CD4-positive, CD25-positive, alpha-beta regulatory T cell (primary cell): Measurements from ENCODE around the gene SH3BP5. TPM values are rescaled to one million over a fixed set of nuclear protein-coding genes. Genes with fewer than 3 reads are reported as not detected.

Source experiments
- ATAC-seq, 2 donors: fragments of 150-1000 bp; cut with Tn5 transposase; one replicate each; pipeline ENCODE4 v1.10.0; 2021; ENCODE audit warnings: low read depth in 2 of 2, moderate number of reproducible peaks in 2 of 2, moderate library complexity in 1 of 2
- DNase-seq, 3 donors: peaks; one replicate each; pipeline versions ENCODE4 v3.0.0 to v3.0.0-alpha.2; 2012 to 2022; ENCODE audit warnings: mixed read lengths in 1 of 3
- H3K27ac ChIP-seq: one replicate; pipeline ENCODE4 v1.7.0; 2013; ENCODE audit warnings: mild to moderate bottlenecking, low read length; ENCODE audit not compliant: insufficient read depth, poor library complexity, severe bottlenecking
- H3K27me3 ChIP-seq: one replicate; pipeline ENCODE4 v1.7.0; 2013; ENCODE audit warnings: low read length; ENCODE audit not compliant: control insufficient read depth, insufficient read depth
- H3K36me3 ChIP-seq: one replicate; pipeline ENCODE4 v1.7.0; 2013; ENCODE audit warnings: mild to moderate bottlenecking, low read length, moderate library complexity; ENCODE audit not compliant: control insufficient read depth, insufficient read depth
- H3K4me1 ChIP-seq: 2 replicates; pipeline ENCODE4 v1.7.0; 2013; ENCODE audit warnings: mild to moderate bottlenecking, low read length; ENCODE audit not compliant: insufficient read depth, control insufficient read depth, poor library complexity, severe bottlenecking
- H3K4me3 ChIP-seq: one replicate; pipeline ENCODE4 v1.7.0; 2013; ENCODE audit warnings: low read depth, mild to moderate bottlenecking, low read length, moderate library complexity
- H3K9me3 ChIP-seq, 2 experiments: 1 replicate in 1 of 2; 2 replicates in 1 of 2; pipeline ENCODE4 v1.7.0; 2013; ENCODE audit warnings: low read length in 2 of 2, mild to moderate bottlenecking in 1 of 2, moderate library complexity in 1 of 2; ENCODE audit not compliant: control insufficient read depth in 2 of 2
- H3K27ac Mint-ChIP-seq, 3 donors: one replicate each; pipeline ENCODE4 v1.8.0; 2020 to 2022; ENCODE audit warnings: mild to moderate bottlenecking in 3 of 3, mixed read lengths in 3 of 3, moderate library complexity in 2 of 3
- H3K27me3 Mint-ChIP-seq: one replicate; pipeline ENCODE4 v1.8.0; 2022; ENCODE audit warnings: mild to moderate bottlenecking, mixed read lengths
- H3K36me3 Mint-ChIP-seq: one replicate; pipeline ENCODE4 v1.8.0; 2020; ENCODE audit warnings: mixed read lengths
- H3K4me1 Mint-ChIP-seq, 4 donors: one replicate each; pipeline ENCODE4 v1.8.0; 2020 to 2022; ENCODE audit warnings: mixed read lengths in 4 of 4, mild to moderate bottlenecking in 1 of 4
- H3K4me3 Mint-ChIP-seq, 4 donors: one replicate each; pipeline ENCODE4 v1.8.0; 2020 to 2022; ENCODE audit warnings: mild to moderate bottlenecking in 4 of 4, mixed read lengths in 4 of 4, moderate library complexity in 3 of 4
- H3K9me3 Mint-ChIP-seq, 7 donors: one replicate each; pipeline ENCODE4 v1.8.0; 2020 to 2022; ENCODE audit warnings: mixed read lengths in 7 of 7, mild to moderate bottlenecking in 3 of 7, moderate library complexity in 2 of 7
- polyA plus RNA-seq, 4 donors: library from polyadenylated mRNA; unstranded; fragments of 300-500 nt; fragmentation: Illumina TruSeq; gene quantifications; one replicate each; pipeline ENCODE4 v1.2.3, GENCODE V29; 2021
- total RNA-seq: library from RNA; stranded (reverse); gene quantifications from one replicate; pipeline ENCODE4 v1.2.3, GENCODE V29; 2022

Gene SH3BP5
- total and polyA plus RNA-seq, 5 donors from 2014 or later, result 24.7 to 68.6 (median 32.8) TPM

- peaks cover 0 to 8% (median 0%) of the 10 kb centered on the region in 7 donors for H3K9me3 Mint-ChIP-seq
These were observed 6.6 kb upstream of the SH3BP5 start for GRCh38 chr3:15339001-15339400.

GRCh38 chr3:15337963-15338362 lies 5.6 kb upstream of the SH3BP5 start:
- no peaks in the 10 kb centered on the region for H3K36me3 Mint-ChIP-seq
- DNase-seq, result no peak
- peaks cover 2% of the 10 kb centered on the region for H3K4me1 ChIP-seq
- H3K4me1 Mint-ChIP-seq, result peaks cover 0 to 22% (median 15%) of the 10 kb centered on the region in 4 donors
- H3K27me3 ChIP-seq, result no peaks in the 10 kb centered on the region
- no peaks in the 10 kb centered on the region for H3K36me3 ChIP-seq
- no peak overlapping the region for H3K27ac ChIP-seq
- peaks cover 0 to 8% (median 0%) of the 10 kb centered on the region in 7 donors for H3K9me3 Mint-ChIP-seq
- no peak overlapping the region for H3K4me3 Mint-ChIP-seq
- H3K9me3 ChIP-seq, result no peaks in the 10 kb centered on the region
- H3K4me3 ChIP-seq, result no peak overlapping the region
- no peak for ATAC-seq
- H3K27me3 Mint-ChIP-seq, result peaks cover 5% of the 10 kb centered on the region
- no peak overlapping the region for H3K27ac Mint-ChIP-seq

More at GRCh38 chr3:15339001-15339400, 6.6 kb upstream of the SH3BP5 start:
- Mint-ChIP-seq H3K27me3 (peaks cover 4% of the 10 kb centered on the region), H3K27ac (no peak overlapping the region), H3K4me3 (no peak overlapping the region), H3K4me1 (peaks cover 0 to 15% (median 12%) of the 10 kb centered on the region in 4 donors), H3K36me3 (no peaks in the 10 kb centered on the region)
- peak in 1 of 2 donors; percentile 25 for ATAC-seq
- Histone ChIP-seq H3K9me3 (no peaks in the 10 kb centered on the region), H3K4me1 (no peaks in the 10 kb centered on the region), H3K36me3 (no peaks in the 10 kb centered on the region), H3K4me3 (no peak overlapping the region), H3K27me3 (no peaks in the 10 kb centered on the region), H3K27ac (no peak overlapping the region)
- DNase-seq, result peak in 1 of 3 donors; percentile 68

- DNase-seq (no peak), ATAC-seq (no peak)
- H3K4me3 ChIP-seq, result no peak overlapping the region
- no peaks in the 10 kb centered on the region for H3K36me3 ChIP-seq
- H3K9me3 ChIP-seq, result no peaks in the 10 kb centered on the region
- H3K27me3 Mint-ChIP-seq, result peaks cover 5% of the 10 kb centered on the region
- H3K4me3 Mint-ChIP-seq, result peak overlapping the region in 2 of 4 donors; percentile 30 to 52
- H3K27ac Mint-ChIP-seq, result peak overlapping the region in 1 of 3 donors; percentile 61
- H3K27ac ChIP-seq, result no peak overlapping the region
- no peaks in the 10 kb centered on the region for H3K27me3 ChIP-seq
- H3K4me1 ChIP-seq, result peaks cover 12% of the 10 kb centered on the region
- H3K36me3 Mint-ChIP-seq, result no peaks in the 10 kb centered on the region
- peaks cover 0 to under 1% (median 0%) of the 10 kb centered on the region in 7 donors for H3K9me3 Mint-ChIP-seq
- peaks cover 6 to 28% (median 12%) of the 10 kb centered on the region in 4 donors for H3K4me1 Mint-ChIP-seq
These were observed 3.7 kb upstream of the SH3BP5 start for GRCh38 chr3:15336057-15336456.

GRCh38 chr3:15333956-15334263 lies 1.5 kb upstream of the SH3BP5 start:
- peaks cover 4% of the 10 kb centered on the region for H3K36me3 Mint-ChIP-seq
- no peaks in the 10 kb centered on the region for H3K9me3 ChIP-seq
- no peak overlapping the region for H3K4me3 ChIP-seq
- H3K36me3 ChIP-seq, result peaks cover 13% of the 10 kb centered on the region
- H3K4me1 ChIP-seq, result peaks cover 34% of the 10 kb centered on the region
- peak overlapping the region; percentile 53 to 97 (median 94) for H3K4me3 Mint-ChIP-seq
- no peak overlapping the region for H3K27ac ChIP-seq
- no peak overlapping the region for H3K27ac Mint-ChIP-seq
- ATAC-seq (no peak), DNase-seq (no peak)
- no peaks in the 10 kb centered on the region for H3K27me3 ChIP-seq
- H3K27me3 Mint-ChIP-seq, result peaks cover 5% of the 10 kb centered on the region
- H3K4me1 Mint-ChIP-seq, result peaks cover 10 to 46% (median 30%) of the 10 kb centered on the region in 4 donors
- no peaks in the 10 kb centered on the region for H3K9me3 Mint-ChIP-seq

GRCh38 chr3:15333099-15333955 lies 941 bp upstream of the SH3BP5 start:
- peak overlapping the region in 2 of 3 donors; percentile 14 to 91 for H3K27ac Mint-ChIP-seq
- H3K27ac ChIP-seq, result no peak overlapping the region

GRCh38 chr3:15331606-15332404 lies 581 bp downstream of the SH3BP5 start:
- peak overlapping the region; percentile 93 to 97 (median 94) for H3K4me3 Mint-ChIP-seq
- ATAC-seq (peak; percentile 43 to 50), DNase-seq (peak; percentile 24 to 48 (median 39))
- H3K27me3 Mint-ChIP-seq, result peaks cover 5% of the 10 kb centered on the region
- H3K27me3 ChIP-seq, result no peaks in the 10 kb centered on the region
- H3K9me3 ChIP-seq, result no peaks in the 10 kb centered on the region
- H3K9me3 Mint-ChIP-seq, result no peaks in the 10 kb centered on the region
- peaks cover 17% of the 10 kb centered on the region for H3K36me3 Mint-ChIP-seq
- H3K27ac Mint-ChIP-seq, result peak overlapping the region in 2 of 3 donors; percentile 87 to 91
- peak overlapping the region; percentile 85 for H3K4me3 ChIP-seq
- H3K4me1 ChIP-seq, result peaks cover 45% of the 10 kb centered on the region
- H3K27ac ChIP-seq, result peak overlapping the region; percentile 67
- peaks cover 18 to 61% (median 45%) of the 10 kb centered on the region in 4 donors for H3K4me1 Mint-ChIP-seq
- peaks cover 23% of the 10 kb centered on the region for H3K36me3 ChIP-seq

More at GRCh38 chr3:15333099-15333955, 941 bp upstream of the SH3BP5 start:
- Histone ChIP-seq H3K36me3 (peaks cover 13% of the 10 kb centered on the region), H3K4me3 (peak overlapping the region; percentile 69), H3K9me3 (no peaks in the 10 kb centered on the region), H3K4me1 (peaks cover 40% of the 10 kb centered on the region), H3K27me3 (no peaks in the 10 kb centered on the region)
- H3K4me3 Mint-ChIP-seq, result peak overlapping the region; percentile 93 to 98 (median 96)
- no peaks in the 10 kb centered on the region for H3K9me3 Mint-ChIP-seq
- H3K27me3 Mint-ChIP-seq, result peaks cover 5% of the 10 kb centered on the region
- no peak for ATAC-seq
- no peak for DNase-seq
- H3K4me1 Mint-ChIP-seq, result peaks cover 10 to 48% (median 33%) of the 10 kb centered on the region in 4 donors
- H3K36me3 Mint-ChIP-seq, result peaks cover 7% of the 10 kb centered on the region

- Histone ChIP-seq H3K27ac (no peak overlapping the region), H3K4me1 (peaks cover 51% of the 10 kb centered on the region), H3K9me3 (no peaks in the 10 kb centered on the region), H3K36me3 (peaks cover 29% of the 10 kb centered on the region), H3K27me3 (no peaks in the 10 kb centered on the region), H3K4me3 (peak overlapping the region; percentile 85)
- H3K27ac Mint-ChIP-seq, result peak overlapping the region in 1 of 3 donors; percentile 74
- H3K4me1 Mint-ChIP-seq, result peaks cover 18 to 66% (median 44%) of the 10 kb centered on the region in 4 donors
- H3K9me3 Mint-ChIP-seq, result no peaks in the 10 kb centered on the region
- H3K4me3 Mint-ChIP-seq, result peak overlapping the region; percentile 93 to 97 (median 94)
- ATAC-seq (no peak), DNase-seq (no peak)
- H3K36me3 Mint-ChIP-seq, result peaks cover 19% of the 10 kb centered on the region
- peaks cover 5% of the 10 kb centered on the region for H3K27me3 Mint-ChIP-seq
These were observed 1.2 kb downstream of the SH3BP5 start for GRCh38 chr3:15331072-15331605.
